ENCODE results near the gene ARFIP2.
A peak's percentile ranks its signal among the peaks of the same experiment; 100 is the strongest.
"Not testable (repeated sequence)": the region's sequence is repeated elsewhere in the genome, so short reads cannot be mapped to it uniquely, and the experiment has no call there.

The ARFIP2 gene

GRCh38 chr11:6481012-6481923 is at the start of gene ARFIP2, which contains the start of gene TIMM10B:
Gene ARFIP2, minus strand, starts transcription at chr11:6481331. Its CDS starts 910 bp downstream, at chr11:6480421.
Gene TIMM10B, plus strand, starts transcription at chr11:6481501. Its CDS starts 16 bp downstream, at chr11:6481517.
- peak; percentile 98 for DNase-seq

- DNase-seq = no peak
Measured at GRCh38 chr11:6530848-6531247, 49.7 kb upstream of the ARFIP2 start.

GRCh38 chr11:6529266-6529665 is 48.1 kb upstream of the ARFIP2 start:
- no peak for DNase-seq

GRCh38 chr11:6526411-6527135 is 45.4 kb upstream of the ARFIP2 start:
- DNase-seq = no peak

- DNase-seq = no peak
Measured at GRCh38 chr11:6523253-6523652, 42.1 kb upstream of the ARFIP2 start.

GRCh38 chr11:6521946-6522345 is 40.8 kb upstream of the ARFIP2 start:
- not testable (repeated sequence) for DNase-seq

- no peak for DNase-seq
Measured at GRCh38 chr11:6520265-6520664, 39.1 kb upstream of the ARFIP2 start.

- no peak for DNase-seq
Measured at GRCh38 chr11:6516865-6517264, 35.7 kb upstream of the ARFIP2 start.

- DNase-seq = peak; percentile 31
Measured at GRCh38 chr11:6505577-6506240, 24.6 kb upstream of the ARFIP2 start.

GRCh38 chr11:6504166-6504565 is 23.0 kb upstream of the ARFIP2 start:
- DNase-seq = no peak

- DNase-seq = no peak
Measured at GRCh38 chr11:6502382-6502781, 21.3 kb upstream of the ARFIP2 start.

- no peak for DNase-seq
Measured at GRCh38 chr11:6498544-6498943, 17.4 kb upstream of the ARFIP2 start.

- no peak for DNase-seq
Measured at GRCh38 chr11:6498121-6498520, 17.0 kb upstream of the ARFIP2 start.

- DNase-seq = no peak
Measured at GRCh38 chr11:6497069-6497839, 16.1 kb upstream of the ARFIP2 start, which contains the start of gene DNHD1. Gene DNHD1, plus strand, starts transcription at chr11:6497280. Its CDS starts 936 bp downstream, at chr11:6498216.

- DNase-seq = no peak
Measured at GRCh38 chr11:6489306-6489705, 8.2 kb upstream of the ARFIP2 start.

- DNase-seq = no peak
Measured at GRCh38 chr11:6488821-6489220, 7.7 kb upstream of the ARFIP2 start.

- no peak for DNase-seq
Measured at GRCh38 chr11:6488342-6488741, 7.2 kb upstream of the ARFIP2 start.

- DNase-seq = no peak
Measured at GRCh38 chr11:6486938-6487337, 5.8 kb upstream of the ARFIP2 start.

GRCh38 chr11:6486256-6486655 is 5.1 kb upstream of the ARFIP2 start:
- no peak for DNase-seq

GRCh38 chr11:6485661-6486060 is 4.5 kb upstream of the ARFIP2 start:
- DNase-seq = no peak

GRCh38 chr11:6483015-6483414 is 1.9 kb upstream of the ARFIP2 start:
- no peak for DNase-seq

- DNase-seq = peak; percentile 27
Measured at GRCh38 chr11:6482441-6482840, 1.3 kb upstream of the ARFIP2 start.

- DNase-seq = no peak
Measured at GRCh38 chr11:6481924-6482275, 769 bp upstream of the ARFIP2 start.
